HT1080 (cell line): ENCODE results near the gene KCNQ1. TPM values are rescaled to one million over a fixed set of nuclear protein-coding genes. Genes with fewer than 3 reads are reported as not detected.

Experiments used
- DNase-seq: peaks from one replicate; pipeline ENCODE4 v3.0.0-alpha.2; 2015; ENCODE audit warnings: low read depth
- polyA plus RNA-seq, 2 experiments: library from polyadenylated mRNA; depleted of rRNA; stranded (reverse); fragments of >200 nt; gene quantifications; 2 replicates each; pipeline ENCODE4 v1.2.3, GENCODE V29; 2015
- total RNA-seq: library from RNA; depleted of rRNA; stranded (reverse); fragments of >200 nt; shearing (Covaris generic); gene quantifications from 2 replicates; pipeline ENCODE4 v1.2.3, GENCODE V29; 2014; rRNA removed

KCNQ1 gene
- total RNA-seq: not detected in 2 replicates
- polyA plus RNA-seq (2015; cell fraction: cytosol; rRNA removed): not detected in 2 replicates
- not detected in 2 replicates for polyA plus RNA-seq (2015; cell fraction: nucleus; rRNA removed)

DNA sequence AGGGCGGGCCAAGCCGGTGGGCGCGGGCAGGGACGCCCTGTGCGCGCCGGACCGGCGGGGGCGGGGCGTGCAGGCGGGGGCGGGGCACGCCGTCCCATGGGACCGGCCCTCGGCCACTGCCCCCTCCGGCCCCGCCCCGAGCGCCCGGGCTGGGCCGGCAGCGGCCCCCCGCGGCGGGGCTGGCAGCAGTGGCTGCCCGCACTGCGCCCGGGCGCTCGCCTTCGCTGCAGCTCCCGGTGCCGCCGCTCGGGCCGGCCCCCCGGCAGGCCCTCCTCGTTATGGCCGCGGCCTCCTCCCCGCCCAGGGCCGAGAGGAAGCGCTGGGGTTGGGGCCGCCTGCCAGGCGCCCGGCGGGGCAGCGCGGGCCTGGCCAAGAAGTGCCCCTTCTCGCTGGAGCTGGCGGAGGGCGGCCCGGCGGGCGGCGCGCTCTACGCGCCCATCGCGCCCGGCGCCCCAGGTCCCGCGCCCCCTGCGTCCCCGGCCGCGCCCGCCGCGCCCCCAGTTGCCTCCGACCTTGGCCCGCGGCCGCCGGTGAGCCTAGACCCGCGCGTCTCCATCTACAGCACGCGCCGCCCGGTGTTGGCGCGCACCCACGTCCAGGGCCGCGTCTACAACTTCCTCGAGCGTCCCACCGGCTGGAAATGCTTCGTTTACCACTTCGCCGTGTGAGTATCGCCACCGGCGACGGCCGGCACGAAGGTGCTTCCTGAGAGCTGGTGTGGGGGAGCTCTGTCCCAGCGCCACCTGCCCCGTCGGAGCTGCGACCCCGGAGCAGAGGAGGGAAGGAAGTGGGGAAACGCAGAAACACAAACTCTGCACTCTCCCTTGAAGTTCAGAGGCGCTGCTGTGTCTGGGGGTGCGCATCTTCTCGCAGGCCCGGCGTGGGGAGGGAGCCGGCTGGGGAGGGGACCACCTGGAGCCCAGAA lies at the start of gene KCNQ1:
KCNQ1 (plus strand) TSS at position 188 of the 925 bp plus-strand sequence; CDS start at position 279, 91 bp downstream.
- no peak for DNase-seq

GRCh38 chr11:2395211-2395730 lies 49.5 kb upstream of the KCNQ1 start:
- DNase-seq: no peak

GRCh38 chr11:2395856-2396255 lies 49.0 kb upstream of the KCNQ1 start:
- DNase-seq: no peak

DNA sequence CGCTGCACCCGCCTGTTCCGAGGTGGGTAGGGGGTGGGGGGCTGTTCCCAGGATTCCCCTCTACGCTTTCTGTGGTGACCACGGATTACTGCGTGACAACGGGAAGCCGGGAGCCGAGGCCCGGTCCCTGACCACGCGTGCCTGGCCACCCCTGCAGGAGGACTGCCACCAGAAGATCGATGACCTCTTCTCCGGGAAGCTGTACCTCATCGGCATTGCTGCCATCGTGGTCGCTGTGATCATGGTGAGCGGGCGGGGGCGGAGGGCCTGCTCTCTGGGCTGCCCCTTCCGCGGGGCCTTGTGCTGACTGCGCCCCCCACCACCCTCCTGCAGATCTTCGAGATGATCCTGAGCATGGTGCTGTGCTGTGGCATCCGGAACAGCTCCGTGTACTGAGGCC lies 48.3 kb upstream of the KCNQ1 start:
- no peak for DNase-seq

DNA sequence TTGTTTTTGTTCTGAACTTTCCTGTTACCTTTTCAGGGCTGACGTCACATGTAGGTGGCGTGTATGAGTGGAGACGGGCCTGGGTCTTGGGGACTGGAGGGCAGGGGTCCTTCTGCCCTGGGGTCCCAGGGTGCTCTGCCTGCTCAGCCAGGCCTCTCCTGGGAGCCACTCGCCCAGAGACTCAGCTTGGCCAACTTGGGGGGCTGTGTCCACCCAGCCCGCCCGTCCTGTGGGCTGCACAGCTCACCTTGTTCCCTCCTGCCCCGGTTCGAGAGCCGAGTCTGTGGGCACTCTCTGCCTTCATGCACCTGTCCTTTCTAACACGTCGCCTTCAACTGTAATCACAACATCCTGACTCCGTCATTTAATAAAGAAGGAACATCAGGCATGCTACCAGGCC lies 47.8 kb upstream of the KCNQ1 start:
- DNase-seq: no peak

GRCh38 chr11:2398664-2399355 lies 46.0 kb upstream of the KCNQ1 start:
- no peak for DNase-seq

GRCh38 chr11:2399488-2400068 lies 45.2 kb upstream of the KCNQ1 start:
- no peak for DNase-seq

- DNase-seq: peak; percentile 100
These were observed 44.6 kb upstream of the KCNQ1 start, which contains the start of gene TSSC4 for GRCh38 chr11:2400069-2400761. Gene TSSC4, plus strand, starts transcription at chr11:2400750. Its CDS starts 1,884 bp downstream, at chr11:2402634.

- no peak for DNase-seq
These were observed 43.9 kb upstream of the KCNQ1 start for GRCh38 chr11:2400762-2401435.

DNA sequence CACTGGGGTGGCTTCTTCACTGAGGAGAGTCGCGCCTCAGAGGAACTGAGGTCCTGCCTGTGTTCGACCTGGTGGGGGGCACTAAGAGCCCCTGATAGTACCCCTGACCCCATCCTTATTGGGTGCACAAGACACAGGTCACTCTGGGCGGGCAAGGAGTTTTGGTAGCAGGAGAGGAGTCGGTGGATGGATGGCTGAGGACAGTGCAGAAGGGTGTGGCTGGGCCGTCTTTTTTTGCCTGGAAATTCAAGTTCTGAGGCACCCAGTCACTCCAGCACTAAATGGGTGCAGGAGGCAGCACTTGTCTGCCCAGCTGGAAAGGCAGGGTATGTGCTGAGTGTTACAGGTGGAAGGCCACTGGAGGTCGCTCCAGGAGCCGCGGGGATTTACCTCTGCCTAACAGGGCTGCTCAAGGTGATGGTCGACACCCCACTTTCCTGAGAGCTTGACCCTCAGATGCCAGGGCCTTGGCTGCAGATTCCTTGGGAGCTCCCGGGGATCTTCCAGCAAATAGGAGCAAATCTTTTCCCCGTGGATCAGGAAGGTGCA lies 43.3 kb upstream of the KCNQ1 start:
- DNase-seq: no peak

DNA sequence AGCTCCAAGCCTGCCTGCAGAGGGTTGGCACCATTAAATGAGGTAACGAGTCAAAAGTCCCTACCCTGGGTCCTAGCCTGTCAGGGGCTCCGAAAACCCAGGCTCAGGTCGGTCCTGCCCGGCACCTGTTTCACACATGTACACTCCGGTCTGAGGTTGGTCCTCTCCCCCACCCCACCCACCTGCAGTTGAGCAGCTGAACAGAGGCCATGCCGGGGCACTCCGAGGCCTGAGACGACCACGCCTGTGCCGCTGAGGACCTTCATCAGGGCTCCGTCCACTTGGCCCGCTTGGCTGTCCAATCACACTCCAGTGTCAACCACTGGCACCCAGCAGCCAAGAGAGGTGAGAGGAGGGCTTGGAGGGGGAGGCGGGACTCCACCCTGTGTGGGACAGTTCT lies 42.7 kb upstream of the KCNQ1 start:
- DNase-seq: no peak

GRCh38 chr11:2402890-2403645 lies 41.7 kb upstream of the KCNQ1 start:
- DNase-seq: no peak

- no peak for DNase-seq
These were observed 40.0 kb upstream of the KCNQ1 start for GRCh38 chr11:2404735-2405196.

DNA sequence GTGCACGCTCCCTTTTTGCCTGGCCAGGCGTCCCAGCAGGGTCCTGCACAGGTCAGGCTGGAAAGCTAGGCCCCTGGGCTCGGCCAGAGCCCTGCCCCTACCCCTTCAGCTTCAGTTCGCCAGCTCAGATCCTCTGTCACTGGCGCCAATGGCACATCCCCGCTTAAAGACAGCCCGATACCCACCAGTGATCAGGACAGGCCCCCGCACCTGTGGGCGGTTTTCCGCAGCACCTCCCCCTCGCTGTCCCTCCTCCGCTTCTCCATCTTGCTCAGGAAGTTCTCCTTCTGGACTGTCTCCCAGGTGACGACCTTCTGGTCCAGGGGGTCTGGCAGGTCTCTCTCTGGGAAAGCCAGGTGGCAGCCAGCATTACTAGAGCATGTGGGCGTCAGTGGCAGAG lies 38.4 kb upstream of the KCNQ1 start:
- no peak for DNase-seq

- DNase-seq: no peak
These were observed 37.9 kb upstream of the KCNQ1 start for GRCh38 chr11:2406878-2407410.

DNA sequence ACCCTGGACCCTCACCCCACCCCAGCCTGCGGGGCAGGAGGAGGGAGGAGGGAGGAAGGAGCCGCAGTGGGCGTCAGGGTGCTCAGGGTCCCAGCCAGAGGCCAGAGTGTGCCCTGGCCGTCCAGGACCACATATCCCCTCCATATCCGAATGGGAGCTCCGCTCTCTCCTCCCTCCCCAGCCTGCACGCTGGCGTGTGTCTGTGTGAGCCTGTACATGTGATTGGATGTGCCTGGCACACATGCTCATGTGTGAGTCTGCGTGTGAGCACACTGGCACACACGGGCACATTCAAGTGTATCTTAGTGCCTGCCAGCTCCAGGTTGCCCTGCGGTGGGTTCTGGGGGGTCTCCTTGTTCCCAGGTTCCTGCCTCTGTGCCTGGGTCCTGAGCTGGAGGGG lies 36.1 kb upstream of the KCNQ1 start:
- no peak for DNase-seq

DNA sequence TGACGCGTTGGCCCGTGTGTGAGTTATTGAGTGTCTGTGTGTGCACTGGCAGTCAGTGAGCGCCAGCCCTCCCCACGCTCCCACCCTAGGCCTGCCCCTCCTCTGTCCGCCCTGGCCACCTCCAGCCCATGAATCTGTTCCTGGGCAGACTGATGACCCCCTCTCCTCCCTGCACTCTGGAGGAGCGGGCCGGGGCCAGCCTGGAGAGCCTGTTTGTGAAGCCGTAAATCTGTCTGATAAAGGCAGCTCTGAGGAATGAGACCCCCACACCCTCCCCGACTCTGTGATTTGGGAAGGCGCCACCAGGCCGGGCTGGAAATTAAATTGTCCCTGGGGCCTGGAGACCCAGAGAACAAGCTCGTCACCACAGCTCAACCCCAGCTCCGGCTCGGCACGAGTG lies 35.7 kb upstream of the KCNQ1 start:
- no peak for DNase-seq

DNA sequence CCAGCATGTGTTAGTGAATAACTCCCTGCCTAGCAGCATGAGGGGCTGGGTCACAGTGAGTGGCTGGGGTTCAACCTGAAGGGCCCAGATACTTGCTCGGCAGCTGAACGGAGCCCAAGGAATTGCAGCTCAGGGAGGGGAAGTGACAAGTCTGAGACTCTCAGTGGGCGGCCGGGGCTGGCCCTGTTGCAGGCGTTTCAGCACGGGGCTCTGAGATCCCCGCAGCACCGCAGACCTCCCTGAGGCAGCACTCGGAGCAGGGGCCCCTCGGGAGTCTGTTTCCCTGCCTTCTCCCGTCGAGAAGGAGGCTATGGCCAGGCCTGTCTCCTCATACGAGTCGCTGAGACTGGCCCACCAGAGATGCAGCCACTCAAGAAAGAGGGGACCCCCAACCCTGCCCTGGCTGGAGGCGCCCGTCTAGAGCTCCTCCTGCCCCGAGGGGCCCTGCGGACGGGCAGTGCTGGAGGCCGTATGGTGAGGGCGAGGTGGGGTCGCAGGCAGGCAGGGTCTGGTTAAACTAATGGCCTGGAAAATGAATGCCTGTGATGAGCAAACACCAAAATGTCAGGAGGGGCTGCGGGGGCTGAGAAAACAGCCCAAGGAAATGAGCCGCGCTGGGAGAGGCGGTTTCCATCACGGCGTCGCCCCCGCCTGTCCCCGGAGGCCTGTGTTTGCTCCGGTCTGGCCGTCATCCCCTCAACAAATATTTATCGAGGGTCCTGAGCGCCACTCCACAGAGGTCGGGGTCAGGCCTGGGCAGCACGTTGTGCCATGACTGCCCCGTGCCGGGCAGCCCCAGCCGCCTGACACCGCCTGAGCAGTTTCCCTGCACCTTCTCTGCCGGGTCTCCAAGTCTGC lies 35.0 kb upstream of the KCNQ1 start:
- no peak for DNase-seq
